Measurements from ENCODE around the gene MTRR.

GRCh38 chr5:7947301-7947700, 78.4 kb downstream of the MTRR start:
- TF ChIP-seq CTCF (IDR thresholded peaks at IDR 0.05) (no peak), POLR2A (IDR thresholded peaks at IDR 0.05) (no peak)

Data from thyroid gland (tissue), 4 donors.